K562 (cell line): Measurements from ENCODE around the gene TXNRD3.

ENCODE experiments used
- CHD7 ChIP-seq: fragments of 200-600 bp; sonication (generic); IDR thresholded peaks from one replicate; pipeline ENCODE4 v1.6.1; 2012; ENCODE audit warnings: mild to moderate bottlenecking, low read depth, low read length, inconsistent platforms
- CREM ChIP-seq: IDR thresholded peaks from 2 replicates; pipeline ENCODE4 v1.6.1; 2014; ENCODE audit warnings: antibody characterized with exemption, low read depth
- HDAC2 ChIP-seq: fragments of 450-650 bp; IDR thresholded peaks from 2 replicates; pipeline ENCODE4 v1.6.1; 2016; ENCODE audit warnings: mild to moderate bottlenecking
- HLTF ChIP-seq: fragments of 450-650 bp; IDR thresholded peaks from 2 replicates; pipeline ENCODE4 v1.6.1; 2016
- MED1 ChIP-seq: sonication (generic); formaldehyde crosslinking; IDR thresholded peaks from 2 replicates; pipeline ENCODE4 v1.8.1; 2023; ENCODE audit warnings: missing genetic modification reagents, borderline replicate concordance
- MNT ChIP-seq, 2 experiments: fragments of 450-650 bp; conservative IDR thresholded peaks; 2 replicates each; pipeline ENCODE4 v1.6.1; 2017; ENCODE audit warnings: mild to moderate bottlenecking in 2 of 2, moderate library complexity in 2 of 2
- MTA2 ChIP-seq: fragments of 450-650 bp; IDR thresholded peaks from 2 replicates; pipeline ENCODE4 v1.6.1; 2016; ENCODE audit warnings: low read depth
- RAD51 ChIP-seq: fragments of 450-650 bp; IDR thresholded peaks from 2 replicates; pipeline ENCODE4 v1.7.1; 2016; ENCODE audit warnings: low read depth, mild to moderate bottlenecking, borderline replicate concordance
- RBM14 ChIP-seq: fragments of 200-400 bp; formaldehyde crosslinking; IDR thresholded peaks from 2 replicates; pipeline ENCODE4 v1.6.1; 2018; ENCODE audit warnings: low read depth, mild to moderate bottlenecking, low read length, moderate library complexity, borderline replicate concordance; ENCODE audit not compliant: insufficient read depth
- STAT6 ChIP-seq: sonication (generic); formaldehyde crosslinking; IDR thresholded peaks from 2 replicates; pipeline ENCODE4 v1.8.1; 2023; ENCODE audit warnings: mild to moderate bottlenecking, missing genetic modification reagents
- ZBTB1 ChIP-seq: sonication (generic); formaldehyde crosslinking; IDR thresholded peaks from 2 replicates; pipeline ENCODE4 v1.8.1; 2023; ENCODE audit warnings: missing genetic modification reagents, low read depth, mild to moderate bottlenecking, borderline replicate concordance
- ZNF518B ChIP-seq: fragments of 250-450 bp; sonication (Bioruptor Pico); IDR thresholded peaks from 2 replicates; pipeline ENCODE4 v1.5.0; 2021; ENCODE audit warnings: mild to moderate bottlenecking, moderate library complexity

GRCh38 chr3:126676919-126677705, 22.2 kb upstream of the TXNRD3 start:
- no peak for TF ChIP-seq HLTF
- TF ChIP-seq HDAC2 = no peak
- no peak for TF ChIP-seq CHD7
- TF ChIP-seq STAT6 = no peak
- no peak for TF ChIP-seq RAD51
- no peak for TF ChIP-seq MED1 (CRISPR knock-in tag)
- TF ChIP-seq RBM14 = no peak
- TF ChIP-seq MTA2 = no peak
- TF ChIP-seq CREM = no peak
- TF ChIP-seq MNT (conservative IDR thresholded peaks at IDR 0.05) = no peak
- TF ChIP-seq ZNF518B = no peak
- no peak for TF ChIP-seq ZBTB1
